Left forelimb (tissue), 1 donor: ENCODE results near the gene OR5M8.

Source experiments
- DNase-seq: peaks from one replicate; pipeline ENCODE4 v3.0.0-alpha.2; 2018; ENCODE audit warnings: low spot score

Gene OR5M8

DNA sequence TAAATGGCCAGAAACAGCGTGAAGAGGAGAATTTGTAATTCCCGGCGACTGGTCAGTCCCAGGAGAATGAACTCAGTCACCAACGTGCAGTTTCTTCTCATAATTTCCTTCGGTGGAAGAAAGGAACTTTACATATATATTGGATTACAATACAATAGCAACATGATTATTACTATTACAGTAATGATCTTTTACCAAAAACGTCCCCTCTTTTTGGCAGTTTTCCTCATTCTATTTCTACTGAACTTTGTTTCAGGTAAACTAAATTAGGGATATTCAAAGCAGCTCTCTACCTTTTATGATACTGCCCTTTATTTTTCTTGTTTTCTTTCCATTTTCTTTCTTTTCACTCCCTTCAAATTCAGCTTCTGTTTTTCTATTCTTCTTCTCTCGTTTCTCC lies at the start of gene OR5M8:
TSS of gene OR5M8 (minus strand) at position 101 of the 400 bp plus-strand sequence. CDS start at position 101, 0 bp downstream.
- DNase-seq = no peak

DNA sequence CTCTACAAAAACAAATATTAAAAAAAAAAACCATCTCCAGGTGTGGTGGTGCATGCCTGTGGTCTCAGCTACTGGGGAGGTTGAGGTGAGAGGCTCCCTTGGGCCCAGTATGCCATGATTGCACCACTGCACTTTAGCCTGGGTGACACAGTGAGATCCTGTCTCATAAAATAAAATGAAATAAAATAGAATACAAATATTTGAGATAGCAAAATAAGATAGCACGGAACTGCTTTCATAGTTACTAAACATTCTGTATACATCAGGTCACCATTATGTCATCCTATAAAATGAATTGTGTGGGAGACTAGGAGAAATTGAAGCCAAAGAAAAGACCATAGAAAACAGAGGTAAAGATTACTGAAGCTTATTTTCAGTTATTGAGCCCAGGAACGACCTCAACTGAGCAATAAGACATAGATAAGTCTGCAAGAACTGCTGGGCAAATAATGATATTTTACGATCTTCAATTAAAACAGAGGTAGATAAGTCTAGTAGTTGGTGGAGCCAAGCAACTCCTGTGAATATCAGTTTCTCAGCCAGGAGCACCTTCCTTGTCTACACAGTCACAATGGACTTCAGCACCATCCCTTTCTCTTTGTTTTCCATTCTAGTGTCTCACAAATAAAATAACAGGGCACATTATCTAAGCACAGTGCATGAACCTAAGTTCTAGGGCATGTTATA lies 42.0 kb upstream of the OR5M8 start:
- no peak for DNase-seq

DNA sequence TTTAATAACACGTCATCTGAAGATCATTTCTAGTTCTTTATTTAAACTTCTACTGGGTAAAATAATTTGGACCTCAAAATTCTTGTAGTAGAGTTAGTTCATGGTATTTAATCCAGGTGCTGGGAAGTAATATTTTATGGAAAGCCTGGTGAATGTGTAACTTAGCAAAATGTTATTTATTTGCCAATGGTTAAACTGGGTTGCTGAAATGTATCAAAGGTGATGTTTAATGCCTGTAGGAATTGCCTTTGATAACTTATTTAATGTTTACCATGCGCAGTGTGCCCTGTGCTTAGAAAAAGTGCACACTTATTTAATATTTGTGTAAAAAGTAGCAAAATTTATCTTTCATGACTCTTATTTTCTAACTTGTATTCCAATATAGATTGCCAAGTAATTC lies 40.7 kb upstream of the OR5M8 start:
- no peak for DNase-seq

DNA sequence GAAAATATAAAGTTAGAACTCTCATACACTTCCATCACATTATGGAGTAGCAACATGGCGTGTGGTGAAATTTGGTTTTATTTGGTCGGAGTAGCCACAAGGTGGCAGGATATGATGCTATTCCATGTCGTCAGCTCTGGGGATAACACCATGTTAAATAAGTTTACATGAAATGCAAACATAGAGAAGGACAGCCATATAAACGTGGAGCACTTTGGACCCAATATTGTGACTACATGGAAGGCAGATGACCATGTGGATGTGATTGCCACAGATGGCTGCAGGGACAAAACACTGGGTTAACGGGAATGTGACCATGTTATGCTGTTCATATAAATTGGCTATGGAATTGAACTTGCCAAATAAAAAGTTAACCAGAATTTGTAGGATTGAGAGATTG lies 30.8 kb upstream of the OR5M8 start:
- no peak for DNase-seq

DNA sequence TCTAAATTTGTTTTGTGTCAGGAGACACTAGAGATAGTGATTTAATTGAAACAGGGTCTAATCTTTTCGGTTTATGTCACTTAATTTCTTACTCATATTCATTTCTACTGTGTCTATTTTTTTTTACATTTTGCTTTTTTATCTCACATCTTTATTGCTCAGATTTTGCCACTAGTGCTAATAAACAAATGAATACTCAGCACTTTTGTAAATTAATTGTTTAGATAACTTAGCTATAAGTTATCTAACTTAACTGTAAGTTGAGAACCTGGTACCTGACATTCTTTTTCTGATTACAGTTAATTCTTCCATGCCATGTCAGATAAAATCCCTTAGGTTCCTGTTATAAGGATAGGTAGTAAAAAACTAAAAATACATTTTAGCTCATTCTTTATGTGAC lies 22.1 kb upstream of the OR5M8 start:
- no peak for DNase-seq

DNA sequence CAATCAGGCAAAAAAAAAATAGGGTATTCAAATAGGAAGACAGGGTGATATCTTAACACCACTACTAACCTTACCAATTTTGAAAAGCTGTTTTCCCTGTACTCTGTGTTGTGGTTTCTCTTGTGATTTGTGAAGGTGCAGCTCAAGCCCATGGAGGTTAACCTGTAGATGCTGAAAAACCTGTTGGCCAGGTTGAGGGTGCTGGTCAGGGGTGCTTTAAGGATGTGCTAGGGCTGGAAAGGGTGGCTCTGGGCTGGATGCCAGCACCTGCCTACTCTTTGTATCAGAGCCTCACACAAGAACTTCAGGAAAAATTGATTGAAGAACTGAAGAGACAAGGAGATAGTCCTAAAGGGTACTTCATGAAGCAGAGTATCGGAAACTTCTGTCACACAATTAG lies 18.3 kb upstream of the OR5M8 start:
- DNase-seq = no peak

DNA sequence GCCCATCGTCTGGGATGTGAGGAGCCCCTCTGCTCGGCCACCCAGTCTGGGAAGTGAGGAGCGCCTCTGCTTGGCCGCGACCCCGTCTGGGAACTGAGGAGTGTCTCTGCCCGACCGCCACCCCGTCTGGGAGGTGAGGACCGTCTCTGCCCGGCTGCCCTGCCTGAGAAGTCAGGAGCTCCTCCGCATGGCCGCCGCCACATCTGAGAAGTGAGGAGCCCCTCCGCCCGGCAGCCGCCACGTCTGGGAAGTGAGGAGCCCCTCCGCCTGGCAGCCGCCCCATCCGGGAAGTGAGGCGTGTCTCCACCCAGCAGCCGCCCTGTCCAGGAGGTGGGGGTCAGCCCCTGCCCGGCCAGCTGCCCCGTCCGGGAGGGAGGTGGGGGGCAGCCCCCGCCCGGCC lies 5.8 kb upstream of the OR5M8 start:
- DNase-seq = no peak

DNA sequence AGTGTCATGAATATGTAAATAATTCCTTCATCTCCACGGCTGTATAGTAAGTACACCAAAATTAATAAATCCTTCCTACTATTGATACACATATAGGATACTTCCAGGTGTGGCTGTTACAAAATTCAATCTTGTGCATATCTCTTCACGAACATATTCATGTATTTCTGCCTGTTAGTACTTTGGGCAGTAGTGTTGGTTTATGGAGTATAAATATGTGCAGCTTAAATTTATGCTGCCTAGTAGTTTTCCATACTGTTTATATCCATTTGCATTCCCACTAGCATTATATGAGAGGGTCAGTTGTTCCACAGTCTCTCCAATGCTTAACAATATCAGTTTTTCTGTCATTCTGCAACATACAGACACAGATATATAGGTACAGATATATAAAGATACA lies 3.9 kb upstream of the OR5M8 start:
- DNase-seq = no peak

DNA sequence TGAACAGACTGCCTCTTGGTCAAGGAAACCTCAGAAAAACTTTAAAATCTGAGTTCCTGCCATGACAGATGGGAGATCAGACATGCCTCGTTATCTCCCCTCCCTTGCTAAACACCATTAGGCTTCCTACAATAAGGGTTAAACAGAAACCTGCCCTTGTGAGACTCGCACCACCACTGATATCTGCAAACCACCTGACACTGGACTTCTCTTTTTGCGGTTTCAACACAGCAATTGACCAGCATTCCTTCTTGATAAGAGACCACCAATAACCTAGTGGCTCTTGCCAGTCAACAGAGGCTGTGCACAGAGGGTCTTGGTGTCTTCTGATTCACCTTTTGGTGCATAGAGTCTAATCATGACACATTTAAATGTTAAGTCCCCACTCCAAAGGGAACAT lies 4.4 kb downstream of the OR5M8 start:
- DNase-seq = no peak

DNA sequence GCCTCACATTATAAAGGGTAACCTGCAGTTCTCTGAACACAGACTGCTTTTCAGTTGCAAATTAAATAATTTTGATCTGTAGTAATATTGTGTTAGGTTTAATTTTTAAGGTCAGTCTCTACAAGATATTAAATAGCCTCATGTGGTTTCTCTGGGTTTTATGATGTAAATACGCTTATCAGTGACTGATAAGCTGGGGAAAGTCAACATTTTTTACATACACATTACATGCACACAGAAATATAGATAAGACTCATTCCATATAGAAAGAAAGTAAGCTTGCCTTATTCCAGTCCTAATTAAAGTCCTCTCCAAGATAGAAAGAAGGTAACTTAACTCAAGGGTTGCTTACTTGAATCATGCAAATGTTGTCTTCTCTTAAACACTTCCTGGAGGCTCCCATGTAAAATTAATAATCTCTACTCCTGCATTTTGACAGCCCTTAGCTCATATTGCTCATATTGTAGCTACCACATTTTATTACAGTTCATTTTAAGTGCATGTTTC lies 16.4 kb downstream of the OR5M8 start:
- no peak for DNase-seq

DNA sequence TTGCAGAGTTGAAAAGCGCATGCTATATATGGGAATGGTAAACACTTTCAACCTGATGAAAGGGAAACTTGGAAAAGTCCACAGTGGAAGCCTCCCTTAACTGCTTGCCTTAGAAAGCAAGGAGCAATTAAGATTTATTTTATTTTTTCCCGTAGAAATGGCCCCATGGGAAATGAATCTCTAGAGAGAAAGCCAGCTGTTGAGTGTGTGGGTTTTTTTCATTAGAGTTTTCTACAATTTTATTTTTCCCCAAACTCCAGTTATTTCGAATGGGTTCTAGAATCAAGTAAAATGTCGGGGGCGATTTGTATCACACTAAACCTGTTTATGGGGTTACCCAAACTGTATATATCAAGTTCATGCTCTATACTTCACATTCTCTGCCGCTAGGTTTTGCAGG lies 17.9 kb downstream of the OR5M8 start, which contains the start of gene OR5M3:
TSS of gene OR5M3 (minus strand) at position 101 of the 400 bp plus-strand sequence. CDS start 2,855 bp downstream, outside the sequence.
- DNase-seq = no peak

DNA sequence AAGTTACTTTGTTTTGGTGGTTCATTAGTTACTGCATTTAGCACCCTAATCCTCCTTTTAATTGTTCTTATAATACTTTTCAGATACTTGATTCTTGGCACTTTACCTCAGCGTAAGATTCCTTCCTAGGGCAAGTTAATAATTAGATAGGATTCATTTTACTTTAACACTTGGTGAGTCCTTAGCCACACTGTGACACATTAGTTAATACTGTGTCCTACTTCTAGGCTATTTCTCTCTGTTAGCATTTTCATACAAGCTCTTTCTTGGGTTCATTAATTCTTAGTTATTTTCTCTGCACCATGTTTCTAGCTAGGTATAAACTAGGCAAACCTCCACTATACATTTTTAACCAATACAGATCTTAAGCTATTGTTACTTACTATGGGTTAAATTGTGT lies 34.1 kb downstream of the OR5M8 start:
- no peak for DNase-seq

DNA sequence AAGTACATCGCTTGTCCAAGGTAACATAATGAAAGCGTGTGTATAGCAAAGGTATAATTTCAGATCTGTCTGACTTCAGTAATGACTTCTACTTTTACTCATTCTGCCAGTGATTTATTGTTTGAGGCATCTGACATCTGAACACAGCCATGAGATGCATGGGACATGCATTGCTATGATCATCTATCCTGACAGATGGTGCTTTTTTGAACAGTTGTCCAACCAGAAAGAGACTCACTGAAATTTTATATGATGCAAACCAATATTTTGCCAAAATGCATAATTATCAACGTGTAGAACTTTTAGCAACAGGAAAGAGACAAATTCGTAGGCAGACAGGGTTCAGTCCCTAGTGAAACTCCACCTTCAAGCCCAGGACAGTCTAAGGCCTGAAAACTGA lies 37.6 kb downstream of the OR5M8 start:
- DNase-seq = no peak
